Osteoblast (primary cell): ENCODE results near the gene MYBL2. TPM values are rescaled to one million over a fixed set of nuclear protein-coding genes. Genes with fewer than 3 reads are reported as not detected.
A peak's percentile ranks its signal among the peaks of the same experiment; 100 is the strongest.

ENCODE experiments used
- DNase-seq: peaks from one replicate; pipeline ENCODE4 v3.0.0; 2011; ENCODE audit warnings: low spot score, mixed read lengths; ENCODE audit not compliant: insufficient read length; ENCODE audit errors: missing footprints
- H2AFZ ChIP-seq: 2 replicates; pipeline ENCODE4 v1.6.0; 2011; ENCODE audit warnings: mild to moderate bottlenecking, low read length
- H3K27ac ChIP-seq: 2 replicates; pipeline ENCODE4 v1.5.1; 2011; ENCODE audit warnings: mild to moderate bottlenecking, low read depth, low read length, moderate library complexity
- H3K27me3 ChIP-seq: 2 replicates; pipeline ENCODE4 v1.6.0; 2012; ENCODE audit warnings: mild to moderate bottlenecking, control low read depth, inconsistent platforms, low read length, moderate library complexity; ENCODE audit not compliant: insufficient read depth
- H3K36me3 ChIP-seq: 2 replicates; pipeline ENCODE4 v1.5.1; 2011; ENCODE audit warnings: mild to moderate bottlenecking, low read length, control low read depth, moderate library complexity; ENCODE audit not compliant: insufficient read depth
- H3K4me1 ChIP-seq: 2 replicates; pipeline ENCODE4 v1.5.1; 2011; ENCODE audit warnings: mild to moderate bottlenecking, low read length, control low read depth, moderate library complexity; ENCODE audit not compliant: insufficient read depth
- H3K4me2 ChIP-seq: 2 replicates; pipeline ENCODE4 v1.6.0; 2011; ENCODE audit warnings: mild to moderate bottlenecking, low read length; ENCODE audit not compliant: insufficient read depth
- H3K4me3 ChIP-seq: fragments of 200-600 bp; sonication (generic); 3 replicates; pipeline ENCODE4 v1.5.1; 2012; ENCODE audit warnings: mild to moderate bottlenecking, low read length, inconsistent platforms; ENCODE audit not compliant: insufficient read depth
- H3K79me2 ChIP-seq: 2 replicates; pipeline ENCODE4 v1.6.0; 2012; ENCODE audit warnings: mild to moderate bottlenecking, low read length, control low read depth, inconsistent platforms; ENCODE audit not compliant: insufficient read depth
- H3K9me3 ChIP-seq: 2 replicates; pipeline ENCODE4 v1.5.1; 2011; ENCODE audit warnings: low read depth, low read length, control low read depth
- H4K20me1 ChIP-seq: 2 replicates; pipeline ENCODE4 v1.6.0; 2012; ENCODE audit warnings: mild to moderate bottlenecking, low read length, control low read depth; ENCODE audit not compliant: insufficient read depth
- CTCF ChIP-seq: IDR thresholded peaks from 2 replicates; pipeline ENCODE4 v1.5.1; 2011; ENCODE audit warnings: mild to moderate bottlenecking, low read depth, low read length, moderate library complexity; ENCODE audit errors: extremely low read depth
- total RNA-seq: library from RNA; depleted of rRNA; stranded (reverse); fragments of >200 nt; gene quantifications from 2 replicates; pipeline ENCODE4 v1.2.3, GENCODE V29; 2012

MYBL2 gene
- total RNA-seq, 1 donor: 2.5 TPM

- Histone ChIP-seq H3K27me3 (peaks cover 12% of the 10 kb centered on the region), H3K4me2 (no peak overlapping the region), H4K20me1 (no peaks in the 10 kb centered on the region), H2AFZ (peak overlapping the region; percentile 17), H3K79me2 (no peaks in the 10 kb centered on the region), H3K4me3 (no peak overlapping the region), H3K4me1 (no peaks in the 10 kb centered on the region), H3K9me3 (no peaks in the 10 kb centered on the region), H3K27ac (no peak overlapping the region), H3K36me3 (no peaks in the 10 kb centered on the region)
- no peak for DNase-seq
- no peak for TF ChIP-seq CTCF
These were observed 78.2 kb downstream of the MYBL2 start for GRCh38 chr20:43744966-43745730.

- TF ChIP-seq CTCF: no peak
- no peaks in the 10 kb centered on the region for H3K9me3 ChIP-seq
- no peak overlapping the region for H3K4me2 ChIP-seq
- no peak overlapping the region for H3K27ac ChIP-seq
- no peak overlapping the region for H3K4me3 ChIP-seq
- no peaks in the 10 kb centered on the region for H3K36me3 ChIP-seq
- no peaks in the 10 kb centered on the region for H3K79me2 ChIP-seq
- H3K27me3 ChIP-seq: peaks cover 12% of the 10 kb centered on the region
- no peak overlapping the region for H2AFZ ChIP-seq
- no peaks in the 10 kb centered on the region for H4K20me1 ChIP-seq
- H3K4me1 ChIP-seq: peaks cover 5% of the 10 kb centered on the region
- DNase-seq: no peak
These were observed 79.6 kb downstream of the MYBL2 start for GRCh38 chr20:43746344-43747137.

GRCh38 chr20:43748274-43748673 is 81.4 kb downstream of the MYBL2 start:
- no peak overlapping the region for H3K4me2 ChIP-seq
- H3K36me3 ChIP-seq: no peaks in the 10 kb centered on the region
- H3K4me1 ChIP-seq: peaks cover 21% of the 10 kb centered on the region
- no peak overlapping the region for H3K4me3 ChIP-seq
- H2AFZ ChIP-seq: no peak overlapping the region
- no peak overlapping the region for H3K27ac ChIP-seq
- H3K27me3 ChIP-seq: peaks cover 12% of the 10 kb centered on the region
- H3K79me2 ChIP-seq: no peaks in the 10 kb centered on the region
- H4K20me1 ChIP-seq: no peaks in the 10 kb centered on the region
- DNase-seq: no peak
- H3K9me3 ChIP-seq: no peaks in the 10 kb centered on the region
- no peak for TF ChIP-seq CTCF

GRCh38 chr20:43749734-43750294 is 82.9 kb downstream of the MYBL2 start:
- Histone ChIP-seq H3K4me2 (peak overlapping the region; percentile 19), H4K20me1 (no peaks in the 10 kb centered on the region), H3K9me3 (no peaks in the 10 kb centered on the region), H3K4me3 (no peak overlapping the region), H3K27ac (no peak overlapping the region), H3K36me3 (no peaks in the 10 kb centered on the region), H3K79me2 (no peaks in the 10 kb centered on the region), H3K4me1 (peaks cover 21% of the 10 kb centered on the region), H2AFZ (no peak overlapping the region), H3K27me3 (peaks cover 7% of the 10 kb centered on the region)
- TF ChIP-seq CTCF: peak; percentile 92
- peak; percentile 94 for DNase-seq
